GM23338 (cell line): Measurements from ENCODE around the gene ZNF337. TPM values are rescaled to one million over a fixed set of nuclear protein-coding genes. Genes with fewer than 3 reads are reported as not detected.

Source experiments
- ATAC-seq: fragments of 200-7000 bp; cut with Tn5 transposase; 3 replicates; pipeline ENCODE4 v1.9.1; 2020
- DNase-seq: peaks from one replicate; pipeline ENCODE4 v3.0.0-alpha.2; 2015; ENCODE audit warnings: low spot score
- H2AFZ ChIP-seq: fragments of 200-600 bp; sonication (generic); 2 replicates; pipeline ENCODE4 v1.8.0; 2016; ENCODE audit warnings: antibody characterized with exemption, mild to moderate bottlenecking, moderate library complexity
- H3F3A ChIP-seq: fragments of 200-600 bp; sonication (generic); replicated peaks from 2 replicates; pipeline ENCODE4 v1.8.0; 2017; ENCODE audit warnings: antibody characterized with exemption, mixed run types, low read depth
- H3K27ac ChIP-seq: fragments of 200-600 bp; sonication (generic); 2 replicates; pipeline ENCODE4 v1.6.1; 2016; ENCODE audit warnings: low read depth
- H3K27me3 ChIP-seq: fragments of 200-600 bp; sonication (generic); 2 replicates; pipeline ENCODE4 v1.8.0; 2016; ENCODE audit warnings: mild to moderate bottlenecking, mixed run types, moderate library complexity; ENCODE audit not compliant: insufficient read depth
- H3K36me3 ChIP-seq: fragments of 200-600 bp; sonication (generic); 2 replicates; pipeline ENCODE4 v1.8.0; 2016; ENCODE audit warnings: mild to moderate bottlenecking; ENCODE audit not compliant: insufficient read depth
- H3K4me1 ChIP-seq: fragments of 200-600 bp; sonication (generic); 2 replicates; pipeline ENCODE4 v1.8.0; 2016; ENCODE audit warnings: mild to moderate bottlenecking, moderate library complexity; ENCODE audit not compliant: insufficient read depth
- H3K4me2 ChIP-seq: fragments of 200-600 bp; sonication (generic); 2 replicates; pipeline ENCODE4 v1.7.1; 2017; ENCODE audit warnings: mixed run types
- H3K4me3 ChIP-seq: fragments of 200-600 bp; sonication (generic); 2 replicates; pipeline ENCODE4 v1.6.1; 2016; ENCODE audit warnings: mixed run types
- H3K79me2 ChIP-seq: fragments of 200-600 bp; sonication (generic); replicated peaks from 2 replicates; pipeline ENCODE4 v1.8.0; 2017; ENCODE audit warnings: mild to moderate bottlenecking; ENCODE audit not compliant: insufficient read depth
- H3K9me2 ChIP-seq: fragments of 200-600 bp; sonication (generic); 2 replicates; pipeline ENCODE4 v1.8.0; 2017; ENCODE audit not compliant: insufficient read depth
- H4K20me1 ChIP-seq: fragments of 200-600 bp; sonication (generic); replicated peaks from 2 replicates; pipeline ENCODE4 v1.8.0; 2017; ENCODE audit warnings: mild to moderate bottlenecking; ENCODE audit not compliant: insufficient read depth
- H3K27ac Mint-ChIP-seq: 2 replicates; pipeline ENCODE4 v1.8.0; 2020; ENCODE audit warnings: inconsistent platforms, mild to moderate bottlenecking, moderate library complexity, mixed read lengths
- H3K27me3 Mint-ChIP-seq: 3 replicates; pipeline ENCODE4 v1.8.0; 2022; ENCODE audit warnings: low read depth, mild to moderate bottlenecking, moderate library complexity, mixed read lengths, inconsistent platforms; ENCODE audit not compliant: insufficient read depth, poor library complexity
- H3K36me3 Mint-ChIP-seq: 3 replicates; pipeline ENCODE4 v1.8.0; 2021; ENCODE audit warnings: low read depth, mild to moderate bottlenecking, inconsistent platforms, moderate library complexity, mixed read lengths
- H3K4me1 Mint-ChIP-seq: 3 replicates; pipeline ENCODE4 v1.8.0; 2020; ENCODE audit warnings: mild to moderate bottlenecking, inconsistent platforms, mixed read lengths
- H3K4me3 Mint-ChIP-seq: 3 replicates; pipeline ENCODE4 v1.8.0; 2021; ENCODE audit warnings: moderate library complexity, mild to moderate bottlenecking, inconsistent platforms, mixed read lengths
- H3K9me3 Mint-ChIP-seq: 3 replicates; pipeline ENCODE4 v1.8.0; 2020; ENCODE audit warnings: moderate library complexity, mild to moderate bottlenecking, inconsistent platforms, mixed read lengths
- NANOG ChIP-seq: IDR thresholded peaks from 2 replicates; pipeline ENCODE4 v1.6.1; 2016; ENCODE audit warnings: antibody characterized with exemption, borderline replicate concordance
- POLR2AphosphoS5 ChIP-seq: IDR thresholded peaks from 2 replicates; pipeline ENCODE4 v1.6.1; 2016; ENCODE audit warnings: antibody characterized with exemption, low read depth
- REST ChIP-seq: IDR thresholded peaks from one replicate; pipeline ENCODE4 v1.6.1; 2018; ENCODE audit warnings: antibody characterized with exemption; ENCODE audit not compliant: unreplicated experiment
- polyA plus RNA-seq: library from polyadenylated mRNA; unstranded; fragments of >200 nt; fragmentation: Nextera tagmentation; extraction: Ambion mirVana; gene quantifications from 2 replicates; pipeline ENCODE4 v1.2.1, GENCODE V29; 2016
- total RNA-seq: library from RNA; depleted of rRNA; stranded (reverse); fragments of >200 nt; shearing (Covaris generic); gene quantifications from 2 replicates; pipeline ENCODE4 v1.2.3, GENCODE V29; 2014
- TF ChIP-seq, protein P1 (sequence below): fragments of 250-450 bp; sonication (Bioruptor Pico); IDR thresholded peaks from 2 replicates; pipeline ENCODE4 v1.5.0; 2020; ENCODE audit warnings: mild to moderate bottlenecking, moderate library complexity
- TF ChIP-seq, protein P2 (sequence below): IDR thresholded peaks from 2 replicates; pipeline ENCODE4 v1.6.1; 2016; ENCODE audit warnings: antibody characterized with exemption

Gene ZNF337
- total and polyA plus RNA-seq, 2 experiments from 2014 or later: 2.1 to 6.3 TPM

GRCh38 chr20:25738198-25738597 lies 41.5 kb upstream of the ZNF337 start (continued):
- TF ChIP-seq, protein P1, sequence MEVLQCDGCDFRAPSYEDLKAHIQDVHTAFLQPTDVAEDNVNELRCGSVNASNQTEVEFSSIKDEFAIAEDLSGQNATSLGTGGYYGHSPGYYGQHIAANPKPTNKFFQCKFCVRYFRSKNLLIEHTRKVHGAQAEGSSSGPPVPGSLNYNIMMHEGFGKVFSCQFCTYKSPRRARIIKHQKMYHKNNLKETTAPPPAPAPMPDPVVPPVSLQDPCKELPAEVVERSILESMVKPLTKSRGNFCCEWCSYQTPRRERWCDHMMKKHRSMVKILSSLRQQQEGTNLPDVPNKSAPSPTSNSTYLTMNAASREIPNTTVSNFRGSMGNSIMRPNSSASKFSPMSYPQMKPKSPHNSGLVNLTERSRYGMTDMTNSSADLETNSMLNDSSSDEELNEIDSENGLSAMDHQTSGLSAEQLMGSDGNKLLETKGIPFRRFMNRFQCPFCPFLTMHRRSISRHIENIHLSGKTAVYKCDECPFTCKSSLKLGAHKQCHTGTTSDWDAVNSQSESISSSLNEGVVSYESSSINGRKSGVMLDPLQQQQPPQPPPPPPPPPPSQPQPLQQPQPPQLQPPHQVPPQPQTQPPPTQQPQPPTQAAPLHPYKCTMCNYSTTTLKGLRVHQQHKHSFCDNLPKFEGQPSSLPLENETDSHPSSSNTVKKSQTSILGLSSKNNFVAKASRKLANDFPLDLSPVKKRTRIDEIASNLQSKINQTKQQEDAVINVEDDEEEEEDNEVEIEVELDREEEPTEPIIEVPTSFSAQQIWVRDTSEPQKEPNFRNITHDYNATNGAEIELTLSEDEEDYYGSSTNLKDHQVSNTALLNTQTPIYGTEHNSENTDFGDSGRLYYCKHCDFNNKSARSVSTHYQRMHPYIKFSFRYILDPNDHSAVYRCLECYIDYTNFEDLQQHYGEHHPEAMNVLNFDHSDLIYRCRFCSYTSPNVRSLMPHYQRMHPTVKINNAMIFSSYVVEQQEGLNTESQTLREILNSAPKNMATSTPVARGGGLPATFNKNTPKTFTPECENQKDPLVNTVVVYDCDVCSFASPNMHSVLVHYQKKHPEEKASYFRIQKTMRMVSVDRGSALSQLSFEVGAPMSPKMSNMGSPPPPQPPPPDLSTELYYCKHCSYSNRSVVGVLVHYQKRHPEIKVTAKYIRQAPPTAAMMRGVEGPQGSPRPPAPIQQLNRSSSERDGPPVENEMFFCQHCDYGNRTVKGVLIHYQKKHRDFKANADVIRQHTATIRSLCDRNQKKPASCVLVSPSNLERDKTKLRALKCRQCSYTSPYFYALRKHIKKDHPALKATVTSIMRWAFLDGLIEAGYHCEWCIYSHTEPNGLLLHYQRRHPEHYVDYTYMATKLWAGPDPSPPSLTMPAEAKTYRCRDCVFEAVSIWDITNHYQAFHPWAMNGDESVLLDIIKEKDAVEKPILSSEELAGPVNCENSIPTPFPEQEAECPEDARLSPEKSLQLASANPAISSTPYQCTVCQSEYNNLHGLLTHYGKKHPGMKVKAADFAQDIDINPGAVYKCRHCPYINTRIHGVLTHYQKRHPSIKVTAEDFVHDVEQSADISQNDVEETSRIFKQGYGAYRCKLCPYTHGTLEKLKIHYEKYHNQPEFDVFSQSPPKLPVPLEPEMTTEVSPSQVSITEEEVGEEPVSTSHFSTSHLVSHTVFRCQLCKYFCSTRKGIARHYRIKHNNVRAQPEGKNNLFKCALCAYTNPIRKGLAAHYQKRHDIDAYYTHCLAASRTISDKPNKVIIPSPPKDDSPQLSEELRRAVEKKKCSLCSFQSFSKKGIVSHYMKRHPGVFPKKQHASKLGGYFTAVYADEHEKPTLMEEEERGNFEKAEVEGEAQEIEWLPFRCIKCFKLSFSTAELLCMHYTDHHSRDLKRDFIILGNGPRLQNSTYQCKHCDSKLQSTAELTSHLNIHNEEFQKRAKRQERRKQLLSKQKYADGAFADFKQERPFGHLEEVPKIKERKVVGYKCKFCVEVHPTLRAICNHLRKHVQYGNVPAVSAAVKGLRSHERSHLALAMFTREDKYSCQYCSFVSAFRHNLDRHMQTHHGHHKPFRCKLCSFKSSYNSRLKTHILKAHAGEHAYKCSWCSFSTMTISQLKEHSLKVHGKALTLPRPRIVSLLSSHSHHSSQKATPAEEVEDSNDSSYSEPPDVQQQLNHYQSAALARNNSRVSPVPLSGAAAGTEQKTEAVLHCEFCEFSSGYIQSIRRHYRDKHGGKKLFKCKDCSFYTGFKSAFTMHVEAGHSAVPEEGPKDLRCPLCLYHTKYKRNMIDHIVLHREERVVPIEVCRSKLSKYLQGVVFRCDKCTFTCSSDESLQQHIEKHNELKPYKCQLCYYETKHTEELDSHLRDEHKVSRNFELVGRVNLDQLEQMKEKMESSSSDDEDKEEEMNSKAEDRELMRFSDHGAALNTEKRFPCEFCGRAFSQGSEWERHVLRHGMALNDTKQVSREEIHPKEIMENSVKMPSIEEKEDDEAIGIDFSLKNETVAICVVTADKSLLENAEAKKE (CRISPR knock-in tag): no peak
- TF ChIP-seq NANOG: no peak
- TF ChIP-seq POLR2AphosphoS5: no peak
- no peak for TF ChIP-seq REST

- ATAC-seq: no peak
- no peaks in the 10 kb centered on the region for H3K9me3 Mint-ChIP-seq
- H3K9me2 ChIP-seq: no peaks in the 10 kb centered on the region
- H3K27me3 ChIP-seq: no peaks in the 10 kb centered on the region
- DNase-seq: no peak
- H4K20me1 ChIP-seq: no peaks in the 10 kb centered on the region
- no peaks in the 10 kb centered on the region for H3K4me1 ChIP-seq
- no peak overlapping the region for H3K4me3 Mint-ChIP-seq
- H3K79me2 ChIP-seq: no peaks in the 10 kb centered on the region
- H3K36me3 ChIP-seq: no peaks in the 10 kb centered on the region
- no peak overlapping the region for H3K27ac Mint-ChIP-seq
- no peak overlapping the region for H3K4me3 ChIP-seq
- H3K27ac ChIP-seq: no peak overlapping the region
- no peaks in the 10 kb centered on the region for H3K4me1 Mint-ChIP-seq
- no peak overlapping the region for H2AFZ ChIP-seq
- H3K36me3 Mint-ChIP-seq: no peaks in the 10 kb centered on the region
- no peaks in the 10 kb centered on the region for H3F3A ChIP-seq
- no peak overlapping the region for H3K4me2 ChIP-seq
- H3K27me3 Mint-ChIP-seq: no peaks in the 10 kb centered on the region
- TF ChIP-seq, protein P1 (CRISPR knock-in tag): no peak
- TF ChIP-seq, protein P2, sequence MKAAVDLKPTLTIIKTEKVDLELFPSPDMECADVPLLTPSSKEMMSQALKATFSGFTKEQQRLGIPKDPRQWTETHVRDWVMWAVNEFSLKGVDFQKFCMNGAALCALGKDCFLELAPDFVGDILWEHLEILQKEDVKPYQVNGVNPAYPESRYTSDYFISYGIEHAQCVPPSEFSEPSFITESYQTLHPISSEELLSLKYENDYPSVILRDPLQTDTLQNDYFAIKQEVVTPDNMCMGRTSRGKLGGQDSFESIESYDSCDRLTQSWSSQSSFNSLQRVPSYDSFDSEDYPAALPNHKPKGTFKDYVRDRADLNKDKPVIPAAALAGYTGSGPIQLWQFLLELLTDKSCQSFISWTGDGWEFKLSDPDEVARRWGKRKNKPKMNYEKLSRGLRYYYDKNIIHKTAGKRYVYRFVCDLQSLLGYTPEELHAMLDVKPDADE: no peak
Measured at GRCh38 chr20:25733903-25734302, 37.2 kb upstream of the ZNF337 start.
